ENCODE data around the gene UNCX.

Gene UNCX

DNA sequence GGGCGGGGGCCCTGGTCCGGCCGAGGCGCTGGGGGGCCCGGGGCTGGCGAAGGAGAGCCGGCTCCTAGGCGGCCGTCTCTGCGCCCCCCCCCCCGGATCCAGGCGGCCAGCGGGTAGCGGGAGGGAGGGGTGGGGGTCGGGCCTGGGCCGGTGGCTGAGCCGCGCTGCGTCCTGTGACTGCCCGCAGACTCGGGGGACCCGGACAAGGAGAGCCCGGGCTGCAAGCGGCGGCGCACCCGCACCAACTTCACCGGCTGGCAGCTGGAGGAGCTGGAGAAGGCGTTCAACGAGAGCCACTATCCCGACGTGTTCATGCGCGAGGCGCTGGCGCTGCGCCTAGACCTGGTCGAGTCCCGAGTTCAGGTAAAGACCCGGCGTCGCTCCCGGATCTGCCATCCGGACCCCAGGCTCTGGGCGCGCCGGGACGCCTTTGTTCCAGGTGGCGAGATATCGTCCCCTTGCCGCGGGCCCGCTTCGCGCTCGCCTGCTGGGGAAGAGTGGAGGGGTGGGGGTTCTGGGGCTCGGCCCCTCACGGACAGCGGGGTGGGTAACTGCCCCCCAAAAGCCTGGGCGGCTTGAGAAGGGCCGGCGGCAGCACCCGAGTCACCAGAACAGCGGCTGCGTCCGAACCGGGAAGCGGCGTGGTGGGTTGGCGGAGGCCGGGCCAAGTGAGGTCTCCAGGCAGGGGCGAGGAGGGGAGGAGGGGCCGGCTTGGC lies 819 bp downstream of the UNCX start:
- DNase-seq: no peak

DNA sequence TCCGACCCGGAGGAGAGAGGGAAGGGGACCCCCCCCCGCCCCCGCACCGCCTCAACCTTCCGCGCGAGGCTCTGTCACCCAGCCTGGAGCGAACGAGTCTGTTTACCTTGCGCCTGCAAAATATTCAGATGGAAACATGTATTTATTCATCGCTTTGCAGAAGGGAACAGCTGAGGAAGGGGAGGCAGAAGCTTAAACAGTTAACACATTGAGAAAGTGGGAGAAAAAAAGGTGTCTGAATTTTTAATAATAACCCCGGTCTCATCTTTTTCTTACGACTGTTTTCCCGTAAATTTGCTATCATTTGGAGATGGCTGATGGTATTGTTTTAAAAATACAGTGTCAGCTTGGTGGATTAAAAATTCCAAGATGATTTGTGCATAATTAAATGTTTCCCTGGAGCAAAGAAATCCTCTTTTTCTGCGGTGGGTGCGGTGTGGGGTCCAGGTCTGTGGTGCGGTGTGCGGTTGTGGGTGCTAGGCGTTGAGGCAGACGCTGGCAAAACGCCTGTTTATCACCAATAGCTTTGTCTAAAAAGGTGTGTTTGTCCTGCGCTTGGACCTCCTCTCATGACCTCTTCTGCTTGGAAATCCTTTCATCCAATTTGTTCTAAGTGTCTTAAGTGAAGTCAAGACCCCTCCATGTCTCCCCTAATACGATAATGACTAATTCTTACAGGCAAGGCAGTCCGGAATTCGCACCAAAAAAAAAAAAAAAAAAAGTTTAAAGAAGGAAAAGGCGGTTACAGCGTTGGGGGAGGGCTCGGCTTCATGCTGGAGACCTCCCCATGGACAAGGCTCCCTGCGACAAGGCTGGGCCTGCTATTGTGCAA lies 1.6 kb downstream of the UNCX start:
- DNase-seq: no peak

DNA sequence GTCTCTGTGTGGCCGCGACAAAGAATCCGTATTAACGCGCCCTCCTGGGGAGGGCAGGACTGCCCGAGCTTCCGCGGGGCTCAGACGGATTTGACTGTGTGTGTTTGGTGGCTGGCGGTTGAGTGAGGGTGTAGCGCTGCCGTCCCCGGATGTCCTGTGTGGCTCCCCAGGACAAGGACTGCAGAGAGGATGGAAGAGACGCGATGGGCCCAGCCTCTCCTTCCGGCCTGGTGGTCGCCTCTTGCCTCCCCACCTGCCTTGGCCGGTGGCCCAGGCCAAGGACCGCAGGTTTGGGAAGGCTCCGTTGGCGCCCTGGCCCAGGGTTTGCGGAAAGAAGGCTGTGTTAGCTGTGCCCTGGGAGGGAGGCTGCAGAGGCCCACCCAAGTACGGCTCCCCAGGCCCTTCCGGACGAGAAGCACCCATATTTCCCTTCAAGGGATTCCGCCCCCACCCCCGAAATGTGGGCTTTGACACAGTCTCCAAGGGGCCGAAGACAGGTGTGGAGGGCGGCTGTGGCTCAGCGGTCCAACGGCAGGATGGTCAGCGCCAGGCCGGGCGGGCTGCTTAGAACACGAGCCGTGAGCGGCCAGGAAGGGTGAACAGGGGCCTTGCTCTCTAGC lies 2.3 kb downstream of the UNCX start:
- no peak for DNase-seq

DNA sequence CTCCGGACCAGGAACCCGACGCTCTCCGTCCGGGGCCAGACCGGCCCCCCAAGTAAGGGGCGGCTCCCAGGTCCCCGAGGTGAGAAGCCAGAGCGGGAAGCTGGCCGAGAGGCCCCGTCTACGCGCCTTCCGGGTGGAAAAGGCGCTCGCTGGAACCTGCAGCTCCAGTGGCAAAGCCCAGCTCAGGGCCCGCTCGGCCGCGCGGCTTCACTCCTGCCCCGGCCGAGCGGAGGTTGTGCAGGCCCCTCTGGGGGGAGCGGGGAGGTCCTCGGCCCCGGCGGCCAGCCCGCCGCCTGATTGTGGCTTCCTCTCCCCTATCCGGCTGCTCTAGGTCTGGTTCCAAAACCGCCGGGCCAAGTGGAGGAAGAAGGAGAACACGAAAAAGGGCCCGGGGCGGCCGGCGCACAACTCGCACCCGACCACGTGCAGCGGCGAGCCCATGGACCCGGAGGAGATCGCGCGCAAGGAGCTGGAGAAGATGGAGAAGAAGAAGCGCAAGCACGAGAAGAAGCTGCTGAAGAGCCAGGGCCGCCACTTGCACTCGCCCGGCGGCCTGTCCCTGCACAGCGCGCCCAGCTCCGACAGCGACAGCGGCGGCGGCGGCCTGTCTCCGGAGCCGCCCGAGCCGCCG lies 2.9 kb downstream of the UNCX start:
- no peak for DNase-seq

DNA sequence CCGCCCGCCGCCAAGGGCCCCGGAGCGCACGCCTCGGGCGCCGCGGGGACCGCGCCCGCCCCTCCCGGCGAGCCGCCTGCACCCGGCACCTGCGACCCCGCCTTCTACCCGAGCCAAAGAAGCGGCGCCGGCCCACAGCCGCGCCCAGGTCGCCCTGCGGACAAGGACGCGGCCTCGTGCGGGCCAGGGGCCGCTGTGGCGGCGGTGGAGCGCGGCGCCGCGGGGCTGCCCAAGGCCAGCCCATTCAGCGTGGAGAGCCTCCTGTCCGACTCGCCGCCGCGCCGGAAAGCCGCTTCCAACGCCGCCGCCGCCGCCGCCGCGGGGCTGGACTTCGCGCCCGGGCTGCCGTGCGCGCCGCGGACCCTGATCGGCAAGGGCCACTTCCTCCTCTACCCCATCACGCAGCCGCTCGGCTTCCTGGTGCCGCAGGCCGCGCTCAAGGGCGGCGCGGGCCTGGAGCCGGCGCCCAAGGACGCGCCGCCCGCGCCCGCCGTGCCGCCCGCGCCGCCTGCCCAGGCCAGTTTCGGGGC lies 3.5 kb downstream of the UNCX start:
- DNase-seq: no peak

DNA sequence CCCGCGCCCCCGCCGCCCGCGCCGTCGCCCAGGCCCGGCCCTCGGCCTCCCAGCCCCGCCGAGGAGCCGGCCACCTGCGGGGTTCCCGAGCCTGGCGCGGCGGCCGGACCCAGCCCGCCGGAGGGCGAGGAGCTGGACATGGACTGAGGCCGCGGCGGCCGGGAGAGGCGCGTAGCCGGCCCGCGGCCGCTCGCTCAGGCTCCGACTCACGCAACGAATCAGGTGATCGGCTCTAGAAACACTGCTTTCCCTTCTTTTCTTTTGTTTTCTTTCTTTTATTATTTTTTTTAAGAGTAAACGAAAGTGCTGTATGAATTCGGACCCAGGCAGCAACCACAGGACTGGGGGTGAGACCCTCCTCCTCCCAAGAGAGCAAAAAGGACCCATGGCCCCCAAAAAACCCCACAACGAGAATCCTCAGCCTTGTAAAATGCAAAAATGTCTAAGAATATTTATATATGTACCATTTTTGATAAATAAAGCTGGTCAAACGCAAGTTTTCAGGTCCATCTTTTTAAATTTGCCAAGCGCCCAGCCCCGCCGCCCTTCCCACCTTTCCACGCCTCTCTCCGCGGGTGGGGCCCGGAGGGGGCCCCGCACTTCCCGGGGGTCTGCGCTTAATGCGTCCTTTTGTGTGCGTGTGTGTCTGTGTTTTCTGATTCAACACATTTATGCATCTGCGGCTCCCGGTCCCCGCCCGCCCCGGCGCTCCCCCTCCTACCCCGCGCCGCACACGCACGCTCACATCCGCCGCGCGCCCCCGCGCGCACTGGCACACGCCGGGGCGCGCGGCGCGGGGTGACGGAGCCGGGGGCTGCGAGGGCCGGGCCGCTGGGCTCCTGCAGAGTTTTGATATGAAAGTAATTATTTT lies 4.4 kb downstream of the UNCX start:
- DNase-seq: no peak

DNA sequence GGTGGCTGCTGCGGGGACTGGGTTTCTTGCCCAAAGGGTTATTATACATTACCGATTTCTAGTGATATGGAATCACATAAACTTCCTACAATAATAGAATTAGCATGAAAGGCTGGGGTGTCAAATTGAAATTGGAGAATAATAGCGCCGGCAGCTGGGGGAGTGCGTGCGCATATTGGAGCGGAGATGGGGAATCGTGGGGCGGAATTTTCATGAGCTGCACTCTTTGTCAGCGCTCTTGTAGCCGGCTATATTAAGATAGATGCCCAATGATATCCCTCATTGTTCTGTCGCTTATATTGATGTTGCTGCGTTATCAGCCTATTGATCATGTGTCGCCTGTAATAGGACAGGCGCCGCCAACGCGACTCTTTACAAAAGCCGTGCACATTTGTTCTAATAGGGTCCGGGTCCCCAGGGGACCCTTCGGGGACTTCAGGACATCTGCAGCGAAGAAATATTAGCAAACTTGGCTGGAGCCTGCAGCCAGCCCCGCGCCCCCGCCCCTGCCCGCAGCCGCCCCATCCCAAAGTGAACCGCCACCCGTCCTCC lies 5.1 kb downstream of the UNCX start:
- no peak for DNase-seq

DNA sequence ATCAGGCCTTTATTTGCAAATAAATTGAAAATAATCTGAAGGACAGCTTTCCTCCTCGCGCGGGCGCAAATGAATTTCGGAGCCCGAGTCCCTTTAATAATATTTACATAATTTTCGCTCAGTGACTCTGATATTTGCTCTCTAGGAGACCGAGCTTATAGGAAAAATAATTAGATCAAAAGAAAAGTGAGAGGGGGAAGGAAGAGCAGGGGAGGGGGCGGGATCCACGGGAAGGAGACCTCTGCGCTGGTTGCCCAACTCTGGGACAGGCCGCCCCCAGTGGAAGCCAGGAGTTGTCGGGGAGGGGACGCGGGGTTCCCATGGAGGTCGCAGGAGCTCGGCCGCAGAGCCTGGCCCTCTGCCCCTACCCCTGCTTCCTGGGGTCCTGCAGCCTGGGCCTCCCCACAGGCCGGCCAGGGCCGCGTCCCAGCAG lies 5.8 kb downstream of the UNCX start:
- DNase-seq: no peak

DNA sequence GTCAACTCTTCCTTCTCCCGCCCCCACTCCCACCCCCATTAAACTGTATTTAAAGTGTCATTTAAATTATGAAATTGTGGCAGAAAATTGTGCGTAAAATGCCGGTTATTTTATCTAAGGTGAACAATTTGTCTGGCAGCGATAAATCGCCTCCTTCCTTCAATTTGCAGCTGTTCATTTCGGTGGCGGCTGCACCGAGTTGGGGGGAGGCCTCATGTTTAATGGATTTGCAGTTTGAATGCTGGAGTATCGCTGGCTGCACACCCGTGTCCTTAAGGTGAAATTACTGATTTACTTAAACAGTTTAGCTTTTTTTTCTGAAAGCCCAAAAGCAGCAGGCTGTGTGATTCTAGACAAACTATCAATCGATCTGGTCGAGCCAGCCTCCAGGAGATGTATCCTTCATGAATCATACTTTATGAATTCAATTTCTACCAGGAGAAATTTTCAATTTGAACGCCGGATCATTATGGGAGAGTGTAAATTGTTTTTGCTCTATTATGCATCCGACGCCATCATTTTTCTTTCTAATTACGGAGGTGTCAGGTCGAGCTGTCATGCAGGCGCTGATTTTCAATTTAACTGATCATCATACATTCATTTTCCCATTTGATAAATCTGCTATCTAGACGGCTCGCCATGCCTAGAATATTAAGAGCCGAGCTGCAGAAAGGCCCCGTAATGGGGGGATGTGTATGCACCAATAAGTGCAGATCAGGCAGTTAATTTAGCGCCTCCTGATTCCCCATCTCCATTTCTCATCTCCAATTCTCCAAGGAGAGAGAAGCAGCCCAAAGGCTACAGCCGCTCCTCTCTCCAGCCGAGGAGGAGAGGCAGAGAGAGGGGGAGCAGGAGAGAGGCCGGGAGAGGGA lies 6.5 kb downstream of the UNCX start:
- no peak for DNase-seq

DNA sequence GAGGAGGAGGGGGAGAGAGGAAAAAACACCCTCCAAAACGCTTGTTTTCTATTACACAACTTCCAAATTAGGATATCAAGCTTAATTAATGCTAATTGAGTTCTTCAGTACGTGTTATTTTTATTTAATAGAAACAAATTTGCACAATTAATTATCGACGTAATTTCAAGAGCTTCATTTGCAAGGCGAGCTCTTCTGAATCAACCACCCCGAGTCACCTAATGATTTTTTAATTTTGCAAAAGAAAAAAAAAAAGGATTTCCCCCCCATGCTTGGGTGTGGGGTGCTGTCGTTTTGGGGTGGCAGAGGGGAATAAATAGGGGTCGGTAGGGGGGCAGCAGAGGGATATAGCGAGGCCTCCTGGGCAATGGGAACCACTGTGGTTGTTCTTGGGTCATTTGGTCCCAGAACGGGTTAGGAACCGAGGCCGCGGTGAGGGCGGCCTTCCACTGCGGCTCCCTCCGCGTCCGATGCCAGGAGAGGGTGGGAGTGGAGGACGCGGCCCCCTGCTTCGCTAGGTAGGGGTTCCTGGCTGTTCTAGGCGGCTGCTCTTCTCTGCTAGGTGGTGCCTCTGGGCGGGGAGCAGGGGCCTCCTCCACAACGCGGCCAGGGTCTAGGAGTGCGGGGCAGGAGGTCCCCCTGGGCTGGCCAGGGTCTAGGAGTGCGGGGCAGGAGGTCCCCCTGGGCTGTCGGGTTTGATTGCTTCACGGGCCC lies 7.3 kb downstream of the UNCX start:
- no peak for DNase-seq

DNA sequence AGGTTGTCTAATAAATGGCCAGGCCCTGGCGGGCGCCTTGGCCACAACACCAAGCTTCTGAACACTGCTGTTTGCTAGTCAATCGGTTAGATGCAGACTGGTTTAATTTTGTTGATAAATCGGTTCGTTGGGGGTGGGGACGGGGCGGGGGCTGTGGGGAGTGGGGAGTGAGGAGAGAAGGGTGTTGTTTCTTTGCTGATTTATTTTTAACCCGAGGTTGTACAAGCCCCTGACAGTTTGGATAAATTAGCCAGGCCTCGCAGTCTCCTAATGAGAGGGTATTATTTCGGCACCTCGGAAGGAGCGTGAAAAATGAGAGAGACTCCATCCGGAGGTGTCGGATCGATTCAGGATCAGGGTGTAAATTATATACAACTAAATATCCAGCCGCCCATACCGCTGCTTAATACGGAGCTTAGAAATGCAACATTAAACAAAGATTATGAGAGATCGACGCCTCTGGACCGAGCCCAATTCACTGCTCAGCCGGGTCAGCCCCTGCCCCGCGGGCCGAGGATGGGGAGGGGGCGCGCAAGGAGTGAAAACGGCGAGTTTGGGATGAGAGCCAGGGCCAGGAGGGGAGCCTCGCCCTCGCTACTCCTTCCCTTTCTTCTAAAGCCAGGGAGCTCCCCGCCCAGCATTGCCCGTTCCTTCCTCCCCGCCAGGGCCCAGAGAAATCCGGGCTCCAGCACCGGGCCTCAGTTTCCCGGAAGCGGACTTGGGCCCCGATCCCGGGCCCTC lies 8.0 kb downstream of the UNCX start:
- DNase-seq: no peak

DNA sequence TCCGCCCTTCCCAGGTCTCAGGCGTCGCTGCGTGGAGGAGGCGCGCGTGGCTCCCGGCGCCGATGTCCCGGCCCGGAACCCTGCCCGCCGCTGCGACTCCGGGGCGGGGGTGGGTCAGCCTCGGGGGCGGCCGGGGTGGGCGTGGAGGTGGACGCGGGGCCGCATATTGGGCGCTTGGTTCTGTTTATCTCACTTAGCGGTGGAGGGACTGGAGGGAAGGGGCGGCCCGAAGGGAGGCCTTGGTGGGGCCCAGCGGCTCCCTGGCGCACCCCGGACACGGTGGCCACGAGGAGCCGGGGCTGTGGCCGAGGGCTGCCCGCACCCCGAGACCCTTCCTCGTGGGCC lies 8.6 kb downstream of the UNCX start:
- no peak for DNase-seq

DNA sequence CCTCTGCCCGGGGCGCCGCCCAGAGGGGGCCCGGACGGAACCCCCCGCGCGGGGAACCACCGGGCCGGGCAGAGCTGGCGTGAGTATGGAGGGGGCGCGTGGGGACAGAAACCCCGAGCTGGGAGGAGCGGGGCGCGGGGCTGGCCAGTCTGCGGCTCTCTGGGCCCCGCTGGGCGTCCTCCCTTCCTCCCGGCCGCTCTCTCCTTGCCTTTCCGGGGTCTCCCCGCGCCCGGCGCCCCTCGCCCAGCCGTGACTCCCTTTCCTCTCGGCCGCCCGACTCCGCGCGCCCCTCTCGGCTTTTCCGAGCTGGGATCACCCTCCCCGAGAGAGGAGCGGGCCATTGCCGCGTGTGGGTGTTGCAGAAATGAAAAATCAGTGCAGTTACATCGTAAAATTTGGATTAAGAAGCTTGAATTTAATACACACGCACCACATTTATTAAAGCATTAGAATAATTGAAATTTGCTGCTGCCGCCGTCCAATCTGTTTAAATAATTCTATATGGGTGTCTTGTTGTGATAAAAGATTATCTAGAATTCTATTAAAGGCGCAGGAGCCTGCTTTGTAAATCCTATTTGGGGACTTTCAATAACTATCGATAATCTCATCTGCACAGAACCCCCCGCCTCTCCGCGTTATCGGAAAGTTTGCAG lies 9.1 kb downstream of the UNCX start:
- DNase-seq: no peak

DNA sequence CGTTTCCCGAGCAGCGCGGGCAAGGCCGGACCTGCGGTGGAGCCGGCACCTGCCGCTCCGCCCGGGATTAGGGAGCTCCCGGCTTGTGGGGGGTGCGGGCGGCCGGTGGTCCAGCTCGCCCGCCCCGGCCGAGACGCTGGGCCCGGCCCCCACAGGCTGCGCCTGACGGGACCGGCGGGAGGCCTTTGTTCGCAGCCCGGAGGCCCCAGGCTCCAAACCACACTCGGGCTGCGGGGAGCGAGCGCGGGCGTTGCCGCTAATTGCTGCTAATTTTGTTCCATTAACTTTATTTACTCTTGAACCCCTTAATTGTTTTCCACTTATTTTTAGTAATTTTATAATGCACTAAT lies 9.6 kb downstream of the UNCX start:
- no peak for DNase-seq

DNA sequence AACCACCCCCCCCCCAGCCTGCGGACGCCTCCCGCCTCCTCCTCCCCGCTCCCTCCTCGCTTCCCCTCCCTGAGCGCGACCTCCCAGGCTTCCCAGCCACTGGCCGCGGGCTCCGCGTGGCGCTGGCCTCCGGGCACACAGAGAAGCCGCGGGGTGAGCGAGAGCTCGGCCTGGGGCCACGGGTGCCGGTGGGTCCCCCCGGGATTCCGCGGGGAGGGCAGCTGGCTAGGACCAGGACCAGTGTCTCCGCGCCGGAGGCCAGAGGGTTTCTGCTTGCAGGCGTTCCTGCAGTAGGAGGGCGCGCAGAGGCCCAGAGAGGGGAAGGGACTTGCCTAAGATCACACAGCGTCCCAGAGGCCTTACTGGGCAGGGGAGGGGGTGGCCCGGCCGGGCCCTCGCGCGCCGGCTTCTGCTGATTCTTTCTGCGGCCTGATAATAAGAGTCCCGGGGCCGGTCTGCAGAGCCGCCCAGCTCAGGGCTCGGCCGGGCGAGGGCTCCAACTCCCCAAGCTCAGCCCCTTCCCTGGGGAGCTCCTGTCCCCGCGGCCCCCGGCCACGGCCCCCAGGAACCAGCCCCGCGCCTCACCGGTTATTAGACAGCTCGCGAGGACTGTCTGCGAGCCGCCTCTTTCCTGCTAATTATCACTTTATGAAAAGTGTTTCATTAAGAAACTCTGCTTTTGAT lies 10.1 kb downstream of the UNCX start:
- DNase-seq: no peak

DNA sequence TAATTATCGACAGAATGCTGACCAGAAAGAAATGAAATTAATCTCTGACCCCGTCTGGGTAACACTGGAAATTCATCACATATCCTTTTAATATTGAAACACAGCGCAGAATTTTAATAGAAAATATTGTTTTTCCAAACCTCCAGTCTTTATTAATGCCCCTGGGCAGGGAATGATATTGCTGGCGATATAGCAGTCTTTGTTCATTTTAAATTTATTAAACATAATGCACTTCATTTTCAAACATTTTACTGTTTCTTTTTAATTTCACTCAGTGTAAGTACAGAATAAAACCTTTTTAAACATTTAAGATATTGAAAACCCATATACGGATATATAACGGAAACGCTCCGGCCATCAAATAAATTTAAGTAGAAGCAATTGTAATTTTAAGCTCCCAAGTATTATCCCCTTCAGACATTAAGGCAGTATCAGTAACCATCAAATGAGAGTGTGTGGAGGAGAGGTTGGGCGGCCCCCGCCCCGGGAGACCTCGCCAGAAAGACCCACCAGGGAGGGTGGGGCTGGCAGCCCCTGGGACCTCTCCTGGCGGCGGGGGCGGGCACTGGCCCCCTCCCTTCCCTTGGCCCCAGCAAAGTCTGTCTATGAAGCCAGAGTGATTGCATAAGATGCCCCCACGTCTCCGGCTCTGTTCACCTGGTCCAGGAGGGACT lies 10.8 kb downstream of the UNCX start:
- no peak for DNase-seq

DNA sequence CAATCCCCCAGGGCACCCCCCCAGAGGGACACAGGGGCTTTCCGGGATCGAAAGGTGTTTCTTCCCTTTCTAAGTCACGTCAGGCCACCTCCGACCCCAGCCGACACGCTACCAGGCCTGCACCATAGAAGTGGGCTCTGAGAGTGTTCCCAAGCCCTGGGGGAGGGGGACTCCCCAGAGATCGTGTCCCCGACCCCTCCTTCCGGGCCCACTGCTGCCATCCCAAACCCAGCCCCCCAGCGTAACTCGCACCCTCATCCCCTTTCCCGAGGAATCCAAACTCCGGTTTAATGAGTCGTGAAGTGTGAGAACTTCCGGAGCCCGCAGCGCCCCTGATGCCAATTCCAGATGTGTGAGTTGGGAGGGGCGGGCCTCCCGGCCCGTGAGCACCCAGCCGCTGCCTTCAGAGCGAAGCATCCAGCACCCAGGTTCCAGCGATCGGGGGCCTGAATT lies 11.3 kb downstream of the UNCX start:
- DNase-seq: no peak
